HG02938 (cell line): ENCODE data around the gene FCER2.

Source experiments
- ATAC-seq: cut with Tn5 transposase; IDR thresholded peaks from one replicate; pipeline ENCODE4 v1.9.1; 2021; ENCODE audit warnings: mild to moderate bottlenecking, moderate library complexity; ENCODE audit not compliant: unreplicated experiment

Gene FCER2

GRCh38 chr19:7734220-7735203, 32.6 kb upstream of the FCER2 start:
- no peak for ATAC-seq

GRCh38 chr19:7733376-7733775, 31.4 kb upstream of the FCER2 start:
- ATAC-seq = no peak

- ATAC-seq = no peak
Measured at GRCh38 chr19:7732045-7732444, 30.1 kb upstream of the FCER2 start, which contains the start of gene CLEC4G. CLEC4G (minus strand) TSS chr19:7732110; CDS start chr19:7732102, 8 bp downstream.

GRCh38 chr19:7731615-7732014, 29.7 kb upstream of the FCER2 start:
- ATAC-seq = no peak

DNA sequence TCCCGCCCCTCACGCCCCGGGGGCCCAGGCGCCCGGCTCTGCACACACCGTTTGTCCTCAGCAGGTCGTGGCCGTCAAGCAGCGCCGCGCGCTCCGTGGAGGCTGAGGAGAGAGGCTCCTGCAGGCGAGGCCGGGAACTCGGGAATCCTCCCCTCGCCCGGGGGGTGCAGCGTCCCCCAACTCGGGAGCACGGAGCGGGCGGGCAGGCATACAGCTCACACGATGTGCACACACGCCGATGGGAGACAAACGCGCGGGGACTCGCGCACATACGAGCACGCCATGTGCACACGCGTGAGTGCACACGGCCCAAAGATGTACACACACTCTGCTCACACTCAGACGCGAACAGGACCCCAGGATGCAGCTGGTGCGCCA, 29.3 kb upstream of the FCER2 start:
- ATAC-seq = no peak

- no peak for ATAC-seq
Measured at GRCh38 chr19:7730286-7731217, 28.6 kb upstream of the FCER2 start.

GRCh38 chr19:7729831-7730285, 27.9 kb upstream of the FCER2 start:
- no peak for ATAC-seq

- ATAC-seq = no peak
Measured at GRCh38 chr19:7729211-7729610, 27.3 kb upstream of the FCER2 start.

GRCh38 chr19:7725791-7726190, 23.9 kb upstream of the FCER2 start:
- no peak for ATAC-seq

DNA sequence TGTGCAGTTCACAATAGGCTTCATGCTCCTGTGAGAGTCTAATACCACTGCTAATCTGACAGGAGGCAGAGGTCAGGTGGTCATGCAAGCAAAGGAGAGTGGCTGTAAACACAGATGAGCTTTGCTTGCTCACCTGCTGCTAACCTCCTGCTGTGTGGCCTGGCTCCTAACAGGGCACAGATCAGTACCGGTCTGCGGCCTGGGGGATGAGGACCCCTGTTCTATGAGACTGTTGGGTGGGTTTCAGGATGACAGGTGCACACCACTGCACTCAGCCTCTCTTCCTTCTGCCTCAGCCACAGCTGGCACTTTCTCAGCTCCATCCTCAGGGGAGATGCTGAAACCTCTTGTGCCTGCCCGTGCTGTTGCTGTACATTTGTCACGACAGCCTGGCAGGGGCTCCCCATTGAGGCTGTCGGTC, 20.3 kb upstream of the FCER2 start:
- ATAC-seq = no peak

GRCh38 chr19:7720351-7720750, 18.4 kb upstream of the FCER2 start:
- ATAC-seq = no peak

- ATAC-seq = no peak
Measured at GRCh38 chr19:7718668-7719067, 16.7 kb upstream of the FCER2 start.

GRCh38 chr19:7716762-7717161, 14.8 kb upstream of the FCER2 start:
- ATAC-seq = no peak

GRCh38 chr19:7715671-7716070, 13.7 kb upstream of the FCER2 start:
- ATAC-seq = no peak

- no peak for ATAC-seq
Measured at GRCh38 chr19:7710616-7711015, 8.7 kb upstream of the FCER2 start.

DNA sequence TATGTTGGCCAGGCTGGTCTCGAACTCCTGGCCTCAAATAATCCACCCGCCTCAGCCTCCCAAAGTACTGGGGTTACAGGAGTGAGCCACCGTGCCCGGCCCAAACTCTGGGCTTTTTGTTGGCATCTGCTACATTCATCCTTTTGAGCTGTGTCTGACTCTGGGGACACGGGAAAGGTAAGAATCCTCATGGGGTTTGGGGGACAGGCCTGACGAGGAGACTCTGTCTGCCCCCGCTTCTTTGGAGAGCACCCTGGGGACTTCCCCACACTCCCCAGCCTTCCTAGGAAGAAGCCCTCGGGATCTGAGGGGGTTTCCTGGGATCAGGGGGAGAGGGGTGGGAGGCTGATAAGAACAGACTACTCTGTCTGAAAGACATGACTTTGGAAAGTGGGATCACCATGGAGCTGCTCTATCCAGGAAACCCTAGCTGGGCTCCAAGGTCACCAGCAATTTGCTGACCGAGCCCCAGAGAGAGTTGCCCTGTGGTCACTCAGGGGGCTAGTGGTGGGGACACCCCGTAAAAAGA, 8.1 kb upstream of the FCER2 start:
- ATAC-seq = no peak

DNA sequence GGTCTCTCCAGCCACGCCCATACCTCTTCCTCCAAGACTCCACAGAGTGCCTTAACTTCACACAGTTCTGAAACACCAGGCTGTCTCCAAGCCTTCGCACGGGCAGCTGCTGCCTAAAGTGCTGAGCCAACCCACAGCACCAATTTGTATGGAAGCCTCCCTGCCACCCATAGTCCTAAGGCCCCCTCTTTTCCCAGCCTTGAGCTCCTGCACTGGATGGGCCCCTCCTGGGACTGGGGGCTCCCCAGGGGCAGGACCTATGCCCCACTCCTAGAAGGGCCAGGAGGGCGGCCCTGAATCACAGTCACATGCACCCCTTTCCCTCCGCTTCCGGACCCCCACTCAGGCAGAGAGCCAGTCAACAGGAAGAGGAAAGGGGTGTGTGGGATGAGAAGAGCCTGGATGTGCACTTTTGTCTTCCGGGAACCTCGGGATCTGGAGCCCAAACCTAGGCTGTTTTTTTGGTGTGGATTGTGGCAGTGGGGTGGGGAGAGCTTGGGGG, 5.1 kb upstream of the FCER2 start:
- ATAC-seq = no peak

- no peak for ATAC-seq
Measured at GRCh38 chr19:7706188-7706954, 4.4 kb upstream of the FCER2 start.

DNA sequence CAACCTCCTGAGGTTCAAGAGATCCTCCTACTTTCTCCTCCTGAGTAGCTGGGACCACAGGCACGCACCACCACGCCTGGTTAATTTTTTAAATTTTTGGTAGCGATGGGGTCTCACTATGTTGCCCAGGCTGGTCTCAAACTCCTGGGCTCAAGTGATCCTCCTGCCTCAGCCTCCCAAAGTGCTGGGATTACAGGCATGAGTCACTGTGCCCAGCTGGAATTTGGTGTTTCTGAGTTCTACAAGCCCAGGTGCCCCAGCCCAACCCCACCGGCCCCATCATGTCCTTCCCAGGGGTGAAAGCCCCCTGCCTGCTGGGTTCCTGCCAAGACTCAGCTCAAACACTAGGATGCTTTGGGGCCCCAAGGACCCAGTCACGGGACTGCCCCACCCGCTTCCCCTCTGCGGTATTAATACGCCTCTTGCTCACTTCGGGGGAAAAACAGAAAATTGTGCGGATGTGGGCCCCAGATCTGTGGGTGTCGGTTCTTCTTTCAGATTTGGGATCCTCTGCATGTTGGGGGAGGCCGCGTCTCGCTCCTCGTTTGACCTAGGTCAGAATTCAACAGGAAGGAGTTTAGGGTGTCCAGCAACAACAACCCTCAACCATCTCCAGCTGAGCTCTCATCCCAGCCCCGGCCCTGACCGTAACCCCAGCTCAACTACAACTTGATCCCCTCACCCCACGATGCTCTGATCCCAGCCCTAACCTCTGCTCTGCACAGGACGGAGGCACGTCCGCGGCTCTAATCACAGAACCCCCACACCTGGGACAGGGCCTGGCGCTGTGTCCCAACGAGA, 3.7 kb upstream of the FCER2 start:
- ATAC-seq = no peak
